Nasal cavity respiratory epithelium epithelial cell of viscerocranial mucosa (primary cell): ENCODE data around the gene CALCR. TPM values are rescaled to one million over a fixed set of nuclear protein-coding genes. Genes with fewer than 3 reads are reported as not detected.

Source experiments
- total RNA-seq: library from RNA; depleted of rRNA; stranded (reverse); fragments of >200 nt; gene quantifications from 2 replicates; pipeline ENCODE4 v1.2.3, GENCODE V29; 2014

Gene CALCR
- total RNA-seq, result not detected in 2 replicates

GRCh38 chr7:93574646-93575554, at the start of gene CALCR:
Gene CALCR (minus strand): TSS chr7:93574724. CDS start chr7:93486981, 87,743 bp downstream.

